ENCODE data around the gene SPSB1. TPM values are rescaled to one million over a fixed set of nuclear protein-coding genes. Genes with fewer than 3 reads are reported as not detected.

SPSB1 gene
- polyA plus RNA-seq, 3 donors, result 10.8 to 11.8 (median 11.6) TPM

DNA sequence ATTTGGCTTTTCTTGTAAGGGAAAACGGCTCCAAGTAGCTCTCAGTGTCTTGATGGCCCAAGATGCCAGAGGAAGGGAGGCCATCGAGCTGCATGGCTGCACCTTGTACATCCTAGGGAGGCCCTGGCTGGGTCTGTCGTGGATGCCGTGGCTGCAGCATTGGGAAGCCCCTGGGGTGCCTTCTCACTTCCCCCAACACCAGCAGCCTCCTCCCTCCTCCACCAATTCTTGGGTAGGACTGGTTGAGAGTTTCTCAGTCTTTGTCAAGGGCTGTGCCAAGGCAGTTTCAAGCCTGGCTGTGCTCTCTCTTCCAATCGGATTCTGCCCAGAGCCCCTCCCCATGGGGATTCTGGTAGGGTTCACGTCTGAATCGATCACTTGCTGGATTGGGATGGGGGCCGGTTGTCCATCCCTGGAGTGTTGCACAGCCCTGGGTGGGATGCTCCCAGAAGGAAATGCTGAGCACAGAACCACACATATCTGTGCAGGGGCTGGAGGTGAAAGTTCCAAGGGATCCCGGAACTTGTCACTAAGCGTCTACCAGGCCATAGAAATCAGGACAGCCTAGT is 14.0 kb upstream of the SPSB1 start:
- no peak for DNase-seq (ENCODE audit: low read depth in 3 of 3, low spot score in 2 of 3)

- no peak for DNase-seq (ENCODE audit: low read depth in 3 of 3, low spot score in 2 of 3)
These were observed 13.4 kb upstream of the SPSB1 start for GRCh38 chr1:9279172-9279840.

DNA sequence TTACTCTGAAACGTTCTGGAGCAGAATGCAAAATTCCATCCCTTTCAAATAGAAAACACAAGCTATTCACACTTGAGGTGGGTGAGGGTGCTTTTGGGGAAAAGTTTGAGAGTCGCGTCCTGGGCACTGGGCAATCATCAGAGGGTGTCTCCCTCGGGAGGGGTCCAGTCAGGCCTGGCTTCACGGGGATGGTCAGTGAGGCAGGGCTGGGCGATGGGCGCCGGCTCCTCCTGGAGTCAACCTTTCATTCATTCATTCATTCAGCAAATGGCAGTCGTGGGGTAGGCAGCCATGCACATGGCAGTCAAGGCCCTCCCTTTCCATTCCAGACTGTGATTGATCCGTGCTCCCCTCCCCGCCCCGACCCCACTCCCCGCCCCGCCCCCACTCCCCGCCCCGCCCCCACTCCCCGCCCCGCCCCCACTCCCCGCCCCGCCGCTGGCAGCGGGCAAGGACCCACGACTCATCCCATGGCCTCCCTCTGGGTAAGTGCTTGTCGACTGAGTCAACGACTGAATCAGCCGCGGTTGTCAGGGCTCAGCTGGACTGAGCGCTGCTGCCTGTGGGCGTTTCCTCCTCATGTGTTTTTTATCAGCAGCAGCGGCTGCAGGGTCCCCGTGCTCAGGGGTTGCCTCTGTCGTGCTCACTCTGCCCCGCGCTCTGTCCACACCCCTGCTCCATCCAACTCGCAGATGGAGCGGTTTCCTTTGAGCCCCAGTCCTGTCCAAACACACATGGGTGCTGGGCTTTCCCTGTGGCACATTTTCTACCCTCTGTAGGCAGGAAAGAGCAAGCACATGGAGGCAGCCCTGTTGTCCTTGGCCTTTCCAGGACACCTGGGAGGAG is 12.5 kb upstream of the SPSB1 start:
- DNase-seq (ENCODE audit: low read depth in 3 of 3, low spot score in 2 of 3), result no peak

GRCh38 chr1:9281071-9281827 is 11.4 kb upstream of the SPSB1 start:
- no peak for DNase-seq (ENCODE audit: low read depth in 3 of 3, low spot score in 2 of 3)

DNA sequence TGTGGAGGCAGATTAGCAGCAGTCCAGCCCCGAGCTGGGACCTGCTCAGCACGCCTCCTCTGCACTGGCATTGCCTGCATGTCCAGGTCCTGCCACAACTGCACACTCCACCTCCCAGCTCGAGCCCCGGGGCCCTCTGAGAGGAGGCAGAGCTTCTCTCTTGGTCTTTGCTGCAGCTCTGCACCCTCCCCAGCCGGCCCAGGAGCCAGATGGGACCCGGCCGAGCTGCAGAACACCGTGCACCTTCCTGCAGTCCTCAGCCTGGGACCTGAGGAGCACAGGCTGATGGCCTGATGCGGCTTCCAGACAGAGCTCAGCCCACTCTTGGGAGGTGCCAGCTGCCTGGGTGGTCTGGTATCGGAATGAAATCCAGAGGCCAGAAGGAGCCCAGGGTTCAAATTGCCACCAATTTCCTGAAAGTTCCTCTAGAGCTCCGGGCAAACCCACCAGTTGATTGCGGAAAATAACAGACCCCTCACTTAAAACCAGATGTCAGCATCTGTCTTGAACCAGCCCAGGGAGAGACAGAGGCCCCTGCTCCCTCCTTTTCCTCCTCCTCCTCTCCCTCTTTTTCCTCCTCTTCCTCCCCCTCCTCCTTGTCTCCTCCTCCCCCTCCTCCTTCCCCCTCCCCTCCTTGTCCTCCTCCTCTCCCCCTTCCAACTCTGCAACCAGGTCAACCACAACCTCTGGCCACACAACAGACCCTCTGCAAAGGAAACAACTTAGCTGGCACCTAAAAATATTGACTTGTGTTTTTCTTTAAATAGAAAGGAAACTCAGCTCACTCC is 10.6 kb upstream of the SPSB1 start:
- DNase-seq (ENCODE audit: low read depth in 3 of 3, low spot score in 2 of 3), result no peak

GRCh38 chr1:9282696-9282955 is 10.1 kb upstream of the SPSB1 start:
- no peak for DNase-seq (ENCODE audit: low read depth in 3 of 3, low spot score in 2 of 3)

DNA sequence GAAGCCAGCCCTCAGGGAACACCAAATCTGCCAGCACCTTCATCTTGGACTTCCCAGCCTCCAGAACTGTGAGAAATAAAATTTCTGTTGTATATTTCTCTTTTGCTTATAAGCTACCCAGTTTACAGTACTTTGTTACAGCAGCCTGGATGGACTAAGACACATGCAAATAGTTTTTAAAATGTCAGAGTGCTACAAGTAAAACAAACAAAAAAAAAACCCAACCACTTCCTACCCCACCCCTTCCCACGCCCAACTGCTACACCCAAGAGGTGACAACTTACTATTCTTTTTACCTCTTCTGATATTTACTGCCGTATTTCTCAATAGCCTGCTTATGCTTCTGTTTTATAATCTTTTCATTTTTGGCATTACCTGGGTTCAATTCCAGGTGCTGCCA is 8.6 kb upstream of the SPSB1 start:
- DNase-seq (ENCODE audit: low read depth in 3 of 3, low spot score in 2 of 3), result no peak

DNA sequence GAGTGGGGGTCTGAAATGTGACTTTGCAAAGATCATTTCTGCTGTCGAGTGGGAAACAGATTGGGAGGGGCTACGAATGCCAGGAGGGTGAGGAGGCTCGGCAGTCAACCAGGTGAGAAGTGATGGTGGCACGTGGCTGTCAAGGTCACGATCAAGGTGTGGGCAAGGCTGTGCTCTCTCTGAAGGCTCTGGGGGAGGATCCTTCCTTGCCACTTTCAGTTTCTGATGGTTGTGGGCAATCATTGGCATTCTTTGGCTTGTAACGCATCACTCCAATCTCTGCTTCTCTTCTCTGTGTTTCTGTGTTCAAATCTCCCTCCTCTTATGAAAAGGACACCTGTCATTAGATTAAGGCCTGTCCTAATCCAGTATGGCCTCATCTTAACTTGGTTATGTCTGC is 6.1 kb upstream of the SPSB1 start:
- DNase-seq (ENCODE audit: low read depth in 3 of 3, low spot score in 2 of 3), result no peak

GRCh38 chr1:9289090-9289534 is 3.6 kb upstream of the SPSB1 start:
- DNase-seq (ENCODE audit: low read depth in 3 of 3, low spot score in 2 of 3), result no peak

GRCh38 chr1:9289711-9290485 is 2.8 kb upstream of the SPSB1 start:
- no peak for DNase-seq (ENCODE audit: low read depth in 3 of 3, low spot score in 2 of 3)

GRCh38 chr1:9291914-9292360 is 757 bp upstream of the SPSB1 start:
- peak in 1 of 3 donors; percentile 65 for DNase-seq (ENCODE audit: low read depth in 3 of 3, low spot score in 2 of 3)

GRCh38 chr1:9293241-9293532 is 493 bp downstream of the SPSB1 start:
- no peak for DNase-seq (ENCODE audit: low read depth in 3 of 3, low spot score in 2 of 3)

- no peak for DNase-seq (ENCODE audit: low read depth in 3 of 3, low spot score in 2 of 3)
These were observed 1.1 kb downstream of the SPSB1 start for GRCh38 chr1:9293533-9294404.

GRCh38 chr1:9294405-9294773 is 1.7 kb downstream of the SPSB1 start:
- DNase-seq (ENCODE audit: low read depth in 3 of 3, low spot score in 2 of 3), result no peak

DNA sequence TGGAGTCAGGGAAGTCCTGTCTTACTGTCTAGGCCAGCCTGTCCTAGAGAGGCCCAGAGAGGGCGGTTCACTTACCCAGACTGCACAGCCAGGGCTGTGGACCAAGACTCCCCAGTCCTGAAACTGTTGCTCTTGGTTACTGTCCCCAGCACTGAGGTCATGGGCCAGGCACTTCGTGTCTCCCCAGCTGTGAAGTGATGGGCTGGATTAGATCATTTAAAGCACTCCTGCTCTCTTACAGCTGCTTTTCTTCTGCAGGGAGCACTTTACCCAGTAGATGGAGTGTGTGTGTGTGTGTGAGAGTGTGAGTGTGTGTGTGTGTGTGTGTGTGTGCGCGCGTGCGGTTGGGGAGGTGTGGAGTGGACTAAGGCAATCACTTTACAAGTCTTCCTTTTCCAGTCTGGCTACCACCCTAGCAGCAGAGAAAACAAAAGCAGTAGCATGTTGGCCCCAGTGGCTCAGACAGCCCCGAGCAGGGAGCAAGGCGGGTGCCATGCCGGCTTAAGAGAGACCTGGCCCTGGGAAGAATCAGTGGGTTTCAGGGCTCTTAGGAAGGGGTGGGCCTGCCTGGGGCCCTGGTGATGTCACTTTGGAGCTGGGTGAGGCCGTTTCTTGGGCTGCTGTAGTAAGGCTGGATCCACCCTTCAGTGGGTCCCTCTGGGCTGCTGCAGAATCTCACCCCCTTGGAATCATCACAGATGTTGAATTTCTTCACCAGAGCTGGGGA is 2.4 kb downstream of the SPSB1 start:
- no peak for DNase-seq (ENCODE audit: low read depth in 3 of 3, low spot score in 2 of 3)

DNA sequence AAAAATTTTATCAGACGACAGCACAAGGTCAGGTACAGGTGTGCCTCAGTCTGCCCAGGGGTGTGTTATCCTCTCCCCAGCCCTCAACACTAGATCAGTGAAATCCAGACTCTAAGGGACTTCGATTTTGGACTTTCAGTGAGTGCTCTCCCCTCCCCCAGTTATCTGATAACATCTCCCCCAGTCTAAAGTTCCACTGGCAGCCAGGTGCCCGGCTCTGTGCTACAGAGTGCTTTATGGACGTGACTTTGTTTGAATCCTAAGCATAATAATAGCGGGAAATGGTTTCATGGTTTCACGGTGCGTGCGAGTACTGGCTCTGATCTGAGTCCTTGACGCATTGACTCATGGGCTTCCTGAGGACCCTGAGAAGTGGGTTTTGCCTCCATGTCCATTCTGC is 3.2 kb downstream of the SPSB1 start:
- no peak for DNase-seq (ENCODE audit: low read depth in 3 of 3, low spot score in 2 of 3)

DNA sequence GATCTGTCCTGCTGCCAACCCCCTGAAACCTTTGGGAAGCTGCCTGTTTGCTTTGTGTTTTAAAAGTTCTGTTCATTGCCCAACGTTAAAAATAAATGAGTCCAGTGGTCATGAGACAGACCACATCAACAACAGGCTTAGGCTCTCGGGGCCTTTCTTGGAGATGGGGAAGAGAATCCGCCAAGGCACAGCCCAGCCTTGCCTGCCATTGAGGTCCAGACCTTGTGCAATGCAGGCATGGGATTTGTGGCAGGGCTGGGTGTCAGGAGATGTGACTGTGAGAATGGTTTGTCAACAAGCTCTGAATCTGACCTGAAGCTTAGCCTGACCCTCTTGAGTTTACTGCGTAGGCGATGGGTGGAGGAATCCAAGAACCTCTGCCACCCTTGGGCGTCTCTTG is 4.2 kb downstream of the SPSB1 start:
- no peak for DNase-seq (ENCODE audit: low read depth in 3 of 3, low spot score in 2 of 3)

- no peak for DNase-seq (ENCODE audit: low read depth in 3 of 3, low spot score in 2 of 3)
These were observed 5.1 kb downstream of the SPSB1 start for GRCh38 chr1:9297831-9298230.

Measured in right renal cortex interstitium (tissue), 3 donors.